GM12801 (cell line): ENCODE results near the gene INPP4B.

Experiments
- CTCF ChIP-seq: IDR thresholded peaks from one replicate; pipeline ENCODE4 v1.5.1; 2011; ENCODE audit warnings: control low read depth; ENCODE audit not compliant: insufficient read length; ENCODE audit errors: extremely low read depth

Gene INPP4B

GRCh38 chr4:142467088-142467487 lies 379.0 kb downstream of the INPP4B start:
- no peak for TF ChIP-seq CTCF

GRCh38 chr4:142465526-142465925 lies 380.6 kb downstream of the INPP4B start:
- no peak for TF ChIP-seq CTCF

DNA sequence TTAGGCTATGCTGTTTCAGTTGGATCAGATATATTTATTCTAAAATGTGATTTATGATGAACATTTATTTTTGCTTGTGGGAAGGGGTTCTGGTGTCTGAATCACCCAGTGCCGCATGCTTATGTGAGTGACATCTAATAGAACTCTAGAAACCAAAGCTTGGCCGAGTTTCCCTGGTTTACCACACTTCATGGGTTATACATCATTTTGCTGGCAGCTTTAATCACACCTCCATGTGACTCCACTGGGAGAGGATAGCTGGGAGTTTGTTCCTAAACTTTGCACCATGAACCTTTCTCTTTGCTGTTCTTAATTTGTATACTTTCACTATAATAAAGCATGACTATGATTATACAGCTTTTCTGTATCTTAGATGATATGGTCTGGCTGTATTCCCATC lies 382.9 kb downstream of the INPP4B start:
- TF ChIP-seq CTCF = no peak

DNA sequence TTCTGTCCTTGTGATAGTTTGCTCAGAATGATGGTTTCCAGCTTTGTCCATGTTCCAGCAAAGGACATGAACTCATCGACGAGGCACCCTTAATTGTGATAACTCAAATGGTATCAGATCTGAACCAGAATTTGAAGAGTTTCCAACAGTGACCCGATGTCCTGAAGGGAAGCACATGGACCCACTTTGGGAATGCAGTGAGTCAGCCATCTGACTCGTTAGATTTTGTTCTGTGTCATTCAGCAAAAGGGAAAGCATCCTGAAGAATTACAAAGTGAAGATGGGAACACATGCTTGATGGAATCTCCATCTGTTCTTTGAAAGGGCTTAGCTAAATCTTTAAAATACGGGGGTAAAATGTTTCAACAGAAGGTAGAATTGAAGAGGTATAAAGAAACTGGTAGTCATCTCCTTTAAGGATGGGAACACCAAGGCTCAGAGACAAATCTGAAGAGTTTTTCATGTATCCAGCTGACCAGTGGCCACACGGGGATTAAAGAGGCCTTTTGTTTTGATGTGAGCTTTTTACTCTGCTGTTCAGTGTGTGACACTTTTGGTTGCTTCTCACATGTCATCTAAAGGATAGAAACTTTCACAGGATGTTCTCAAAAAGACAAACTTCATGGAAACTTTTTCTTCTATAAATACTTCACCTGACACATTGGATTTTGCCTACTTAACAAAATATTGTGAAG lies 393.8 kb downstream of the INPP4B start:
- TF ChIP-seq CTCF = no peak

DNA sequence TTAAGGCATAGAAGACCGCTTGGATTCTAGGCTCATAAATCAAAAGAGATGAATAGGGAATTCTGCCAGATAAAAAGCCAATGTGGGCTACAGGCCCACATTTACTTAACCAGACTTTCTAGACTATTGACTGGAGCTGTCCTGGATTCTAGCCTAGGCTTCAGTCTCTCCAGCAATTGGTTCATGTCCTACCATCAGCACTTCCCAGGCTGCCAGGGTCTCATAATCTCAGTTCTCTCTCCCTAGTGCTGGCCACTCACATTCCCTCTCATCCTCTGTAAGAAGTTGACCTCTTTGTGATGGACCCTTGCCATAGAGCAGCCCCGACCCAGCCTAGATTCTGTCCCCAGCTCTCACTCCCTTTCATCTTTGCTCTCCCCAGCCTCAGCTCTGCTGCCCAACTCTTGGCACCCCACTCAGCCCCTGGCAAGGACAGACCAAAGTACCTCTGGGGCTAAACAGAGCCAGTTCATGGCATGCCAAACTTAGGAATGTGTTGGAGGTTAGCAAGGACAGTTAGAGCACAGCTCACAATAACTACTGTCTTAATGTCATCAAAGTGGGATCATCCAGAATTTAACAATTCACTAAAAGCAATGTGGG lies 396.2 kb downstream of the INPP4B start:
- TF ChIP-seq CTCF = no peak

- no peak for TF ChIP-seq CTCF
Measured at GRCh38 chr4:142447009-142447408, 399.1 kb downstream of the INPP4B start.

- no peak for TF ChIP-seq CTCF
Measured at GRCh38 chr4:142443469-142443868, 402.6 kb downstream of the INPP4B start.

GRCh38 chr4:142440093-142440492 lies 406.0 kb downstream of the INPP4B start:
- no peak for TF ChIP-seq CTCF
